ENCODE results near the gene SNX5. TPM values are rescaled to one million over a fixed set of nuclear protein-coding genes. Genes with fewer than 3 reads are reported as not detected.

SNX5 gene
- total and polyA plus RNA-seq, 2 of the 8 experiments (the other 6 are each of a cell fraction or from before 2014, with no cell fraction given), result 155 to 194 TPM

- Histone ChIP-seq H3K27ac (ENCODE audit: low read depth, low read length) (no peak overlapping the region), H3K18ac (ENCODE audit: extremely low read depth, low read length) (no peak overlapping the region), H3K9me3 (ENCODE audit: insufficient read depth in 2 of 2, low read depth in 1 of 2, low read length in 1 of 2) (no peaks in the 10 kb centered on the region), H4K91ac (replicated peaks; ENCODE audit: insufficient read length, low read length) (no peak overlapping the region), H3K79me1 (ENCODE audit: low read depth, low read length) (no peaks in the 10 kb centered on the region), H2BK5ac (ENCODE audit: low read depth, low read length) (no peak overlapping the region), H3K4me1 (replicated peaks in 1 of 4; ENCODE audit: control insufficient read depth in 3 of 4, insufficient read depth in 4 of 4, low read length in 3 of 4) (peaks cover 0 to 7% (median 1%) of the 10 kb centered on the region in 4 experiments; a peak in 5 of 7 replicates), H3K4me3 (ENCODE audit: extremely low read depth in 1 of 4, insufficient read depth in 2 of 4, low read depth in 3 of 4, low read length in 4 of 4) (no peak overlapping the region), H2BK120ac (replicated peaks; ENCODE audit: low read depth, low read length) (no peak overlapping the region), H3K9ac (replicated peaks in 1 of 4; ENCODE audit: extremely low read depth in 1 of 4, low read depth in 3 of 4, low read length in 3 of 4) (no peak overlapping the region), H4K8ac (ENCODE audit: extremely low read depth, insufficient read depth, low read length) (no peak overlapping the region), H2BK15ac (ENCODE audit: low read length) (no peak overlapping the region), H3K4ac (replicated peaks; ENCODE audit: insufficient read length, low read depth, low read length) (no peak overlapping the region), H4K20me1 (replicated peaks in 1 of 2; ENCODE audit: control insufficient read depth in 1 of 2, insufficient read depth in 2 of 2, low read length in 2 of 2) (no peaks in the 10 kb centered on the region), H3K23ac (ENCODE audit: insufficient read length) (no peak overlapping the region), H3K14ac (ENCODE audit: insufficient read length) (no peak overlapping the region), H2AK5ac (ENCODE audit: low read depth, low read length) (no peak overlapping the region), H3K4me2 (ENCODE audit: insufficient read depth in 1 of 2, low read depth in 2 of 2, low read length in 2 of 2) (no peak overlapping the region), H3K27me3 (replicated peaks in 1 of 4; ENCODE audit: control insufficient read depth in 3 of 4, extremely low read depth in 1 of 4, insufficient read depth in 3 of 4, low read length in 3 of 4) (no peaks in the 10 kb centered on the region), H3K56ac (replicated peaks; ENCODE audit: insufficient read length, low read depth, low read length) (no peak overlapping the region), H2BK12ac (ENCODE audit: low read depth, low read length) (no peak overlapping the region), H3K23me2 (ENCODE audit: low read depth, low read length) (no peaks in the 10 kb centered on the region; the same call in 1 of the 2 replicates), H3K79me2 (ENCODE audit: control insufficient read depth in 1 of 2, insufficient read depth in 2 of 2, low read length in 2 of 2) (no peaks in the 10 kb centered on the region), H2BK20ac (ENCODE audit: low read length) (no peak overlapping the region), H2AFZ (ENCODE audit: low read length) (no peak overlapping the region), H3K36me3 (ENCODE audit: control insufficient read depth in 2 of 4, insufficient read depth in 4 of 4, low read length in 3 of 4) (no peaks in the 10 kb centered on the region), H4K5ac (ENCODE audit: insufficient read length, low read depth, low read length) (no peak overlapping the region)
- CTCF ChIA-PET (ENCODE audit: partially characterized antibody), result interaction anchor here (0.6 to 1.9 kb wide), 3 partner anchors 13 to 154 kb away, joined by 3 to 4 read pairs (median 3); no protein-coding TSS in a partner anchor
- POLR2A ChIA-PET (ENCODE audit: partially characterized antibody), result interaction anchor here (31.5 kb wide), 1 partner anchor 38 kb away, joined by 424 read pairs; the partner anchor contains the start of genes MGME1 and SNX5
- WGBS, 2 experiments (ENCODE audit: extremely low coverage in 1 of 2, insufficient coverage in 1 of 2, insufficient read length in 1 of 2, insufficient replicate concordance in 2 of 2, low coverage in 1 of 2, low lambda C conversion rate in 2 of 2, missing lambda C conversion rate in 1 of 2), result 84% methylated on average over 4 of the region's 4 CpGs; no CpG with 5 or more reads in 1 of the 2 experiments
- TF ChIP-seq BRCA1 (IDR thresholded peaks at IDR 0.05; ENCODE audit: low read depth, low read length) (no peak), SIX5 (IDR thresholded peaks at IDR 0.05; ENCODE audit: low read depth, low read length) (no peak), HDAC2 (IDR thresholded peaks at IDR 0.05; ENCODE audit: borderline replicate concordance in 1 of 2, low read depth in 2 of 2, low read length in 2 of 2) (no peak), CTCF (IDR thresholded peaks at IDR 0.05; ENCODE audit: control extremely low read depth in 1 of 3, insufficient read depth in 1 of 3, low read depth in 1 of 3, low read length in 3 of 3) (no peak), NANOG (IDR thresholded peaks at IDR 0.05; ENCODE audit: insufficient read depth, low read depth, low read length, poor library complexity, severe bottlenecking) (no peak), SRF (IDR thresholded peaks at IDR 0.05; ENCODE audit: low read depth, low read length) (no peak), RFX5 (IDR thresholded peaks at IDR 0.05; ENCODE audit: borderline replicate concordance, low read depth, low read length) (no peak), SUZ12 (IDR thresholded peaks at IDR 0.05; ENCODE audit: low read length) (no peak)
- FAIRE-seq (no peak), DNase-seq (ENCODE audit: low read depth in 1 of 2, low spot score in 2 of 2) (no peak)
These were observed 31.0 kb upstream of the SNX5 start for GRCh38 chr20:17999566-17999965.
